Activated CD4-positive, alpha-beta T cell treated with anti-CD3 and anti-CD28 coated beads, Interleukin-2, amount 10 ng/mL, durations not matched to agents 7 days and 5 days (primary cell): Measurements from ENCODE around the gene TNFSF12. TPM values are rescaled to one million over a fixed set of nuclear protein-coding genes. Genes with fewer than 3 reads are reported as not detected.

Experiments used
- CTCF ChIA-PET: fragments of 350-600 bp; sonication (Branson Sonifier 250); formaldehyde crosslinking; loops from one replicate; lab custom pipeline; 2021; ENCODE audit warnings: antibody characterized with exemption; lab: Charles Lee
- POLR2A ChIA-PET: fragments of 350-600 bp; sonication (Branson Sonifier 250); formaldehyde crosslinking; loops from one replicate; lab custom pipeline; 2021; ENCODE audit warnings: antibody characterized with exemption; lab: Charles Lee
- DNase-seq: peaks from one replicate; pipeline ENCODE4 v3.0.0-alpha.2; 2020
- H3K27ac Mint-ChIP-seq: one replicate; pipeline ENCODE4 v1.8.0; 2021; ENCODE audit warnings: mild to moderate bottlenecking, moderate library complexity, mixed read lengths
- H3K27me3 Mint-ChIP-seq: one replicate; pipeline ENCODE4 v1.8.0; 2021; ENCODE audit warnings: mixed read lengths
- H3K36me3 Mint-ChIP-seq: one replicate; pipeline ENCODE4 v1.8.0; 2021; ENCODE audit warnings: low read depth, mixed read lengths
- H3K4me1 Mint-ChIP-seq: one replicate; pipeline ENCODE4 v1.8.0; 2021; ENCODE audit warnings: mixed read lengths
- H3K4me3 Mint-ChIP-seq: one replicate; pipeline ENCODE4 v1.8.0; 2021; ENCODE audit warnings: mild to moderate bottlenecking, moderate library complexity, mixed read lengths
- H3K9me3 Mint-ChIP-seq: one replicate; pipeline ENCODE4 v1.8.0; 2021; ENCODE audit warnings: mixed read lengths
- total RNA-seq, 2 experiments: library from RNA; stranded (reverse); gene quantifications; one replicate each; pipeline ENCODE4 v1.2.3, GENCODE V29; 2021

The TNFSF12 gene
- total RNA-seq, 2 experiments from 2014 or later, result 79.6 to 82.5 TPM

DNA sequence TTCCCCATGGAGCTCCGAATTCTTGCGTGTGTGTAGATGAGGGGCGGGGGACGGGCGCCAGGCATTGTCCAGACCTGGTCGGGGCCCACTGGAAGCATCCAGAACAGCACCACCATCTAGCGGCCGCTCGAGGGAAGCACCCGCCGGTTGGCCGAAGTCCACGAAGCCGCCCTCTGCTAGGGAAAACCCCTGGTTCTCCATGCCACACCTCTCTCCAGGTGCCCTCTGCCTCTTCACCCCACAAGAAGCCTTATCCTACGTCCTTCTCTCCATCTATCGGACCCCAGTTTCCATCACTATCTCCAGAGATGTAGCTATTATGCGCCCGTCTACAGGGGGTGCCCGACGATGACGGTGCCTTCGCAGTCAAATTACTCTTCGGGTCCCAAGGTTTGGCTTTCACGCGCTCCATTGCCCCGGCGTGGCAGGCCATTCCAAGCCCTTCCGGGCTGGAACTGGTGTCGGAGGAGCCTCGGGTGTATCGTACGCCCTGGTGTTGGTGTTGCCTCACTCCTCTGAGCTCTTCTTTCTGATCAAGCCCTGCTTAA lies 12.2 kb downstream of the TNFSF12 start:
- peak overlapping the region; percentile 81 for H3K4me3 Mint-ChIP-seq
- peak overlapping the region; percentile 93 for H3K27ac Mint-ChIP-seq
- peaks cover 60% of the 10 kb centered on the region for H3K4me1 Mint-ChIP-seq
- CTCF ChIA-PET, result interaction anchor here (0.5 to 3.3 kb wide), 52 partner anchors 8 to 250 kb away, joined by 3 to 38 read pairs (median 6); partner anchors contain the start of genes ACAP1, CD68, CHRNB1 and FGF11
- DNase-seq, result peak; percentile 83
- no peaks in the 10 kb centered on the region for H3K27me3 Mint-ChIP-seq
- H3K36me3 Mint-ChIP-seq, result peaks cover 35% of the 10 kb centered on the region
- POLR2A ChIA-PET, result interaction anchor here (0.6 to 1.5 kb wide), 2 partner anchors 9 to 127 kb away, joined by 3 to 4 read pairs; partner anchors contain the start of gene WRAP53
- H3K9me3 Mint-ChIP-seq, result no peaks in the 10 kb centered on the region

DNA sequence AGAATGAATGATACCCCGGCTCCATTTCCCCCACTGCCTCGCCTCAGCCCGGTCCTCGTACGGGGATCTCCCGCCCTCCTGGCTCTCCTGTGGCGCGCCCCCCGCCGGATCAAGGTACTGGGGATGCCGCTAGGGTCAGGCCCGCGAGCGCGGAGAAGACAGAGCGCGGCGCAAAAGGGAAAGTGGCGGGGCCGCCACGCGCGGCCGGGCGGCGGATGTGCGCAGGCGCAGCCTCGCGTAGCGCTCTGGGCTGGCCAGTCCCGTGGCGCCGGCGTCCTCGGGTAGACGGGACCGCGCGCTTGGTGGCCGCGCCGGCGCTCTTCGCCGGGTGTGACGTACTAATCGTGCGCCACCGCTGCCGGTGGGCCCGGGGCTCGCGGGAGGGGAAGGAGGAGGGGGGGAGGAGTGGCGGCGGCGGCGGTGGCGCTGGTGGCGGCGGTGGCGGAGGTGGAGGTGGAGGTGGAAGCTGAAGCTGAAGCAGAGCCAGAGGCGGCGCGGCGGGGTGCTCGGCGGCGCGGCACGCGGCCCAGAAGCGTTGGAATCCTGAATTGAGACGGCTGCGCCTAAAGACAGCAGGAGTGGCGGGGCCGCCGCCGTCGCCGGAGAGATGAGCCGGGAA lies 12.8 kb downstream of the TNFSF12 start, which contains the start of gene SENP3:
Gene SENP3, plus strand, starts transcription at position 331 of the 619 bp plus-strand sequence. CDS start 1,158 bp downstream, outside the sequence.
- Mint-ChIP-seq H3K36me3 (peaks cover 33% of the 10 kb centered on the region), H3K4me1 (peaks cover 56% of the 10 kb centered on the region), H3K4me3 (peak within 1 kb of the TSS; percentile 81), H3K27ac (peak within 1 kb of the TSS; percentile 95), H3K27me3 (no peaks in the 10 kb centered on the region), H3K9me3 (no peaks in the 10 kb centered on the region)
- peak; percentile 90 for DNase-seq
- CTCF ChIA-PET, result interaction anchor here (0.5 to 3.3 kb wide), 32 partner anchors 8 to 247 kb away, joined by 3 to 38 read pairs (median 7); partner anchors contain the start of genes CD68, CHRNB1, POLR2A and SOX15
- POLR2A ChIA-PET, result no interaction called here

DNA sequence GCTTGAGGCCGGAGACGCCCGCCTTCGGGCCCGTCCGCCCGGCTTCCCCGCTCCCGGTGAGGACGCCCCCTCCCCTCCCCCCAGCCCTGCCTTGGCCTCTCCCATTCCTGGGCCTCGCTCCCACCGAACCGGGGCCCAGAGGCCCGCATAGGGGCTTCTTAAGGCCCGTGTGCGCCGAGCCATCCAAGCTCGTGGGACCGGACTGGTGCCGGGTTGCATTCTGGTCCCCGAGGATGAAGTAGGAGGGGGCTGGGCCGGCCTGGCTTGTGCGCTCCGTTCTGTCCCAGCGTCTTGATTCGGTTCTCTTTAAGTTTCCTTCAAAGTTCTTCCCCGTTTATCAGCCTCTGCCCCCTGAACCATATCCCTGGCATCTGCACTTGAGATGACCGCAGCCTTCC lies 13.3 kb downstream of the TNFSF12 start:
- Mint-ChIP-seq H3K4me1 (peaks cover 58% of the 10 kb centered on the region), H3K4me3 (peak overlapping the region; percentile 81), H3K9me3 (no peaks in the 10 kb centered on the region), H3K36me3 (peaks cover 34% of the 10 kb centered on the region), H3K27ac (peak overlapping the region; percentile 95), H3K27me3 (no peaks in the 10 kb centered on the region)
- POLR2A ChIA-PET, result interaction anchor here (0.6 kb wide), 1 partner anchor 126 kb away, joined by 4 read pairs; no protein-coding TSS in a partner anchor
- no peak for DNase-seq
- CTCF ChIA-PET, result interaction anchor here (2.0 to 3.3 kb wide), 6 partner anchors 9 to 232 kb away, joined by 6 to 38 read pairs (median 12); partner anchors contain the start of genes CD68, CHRNB1, SOX15 and TNFSF12

DNA sequence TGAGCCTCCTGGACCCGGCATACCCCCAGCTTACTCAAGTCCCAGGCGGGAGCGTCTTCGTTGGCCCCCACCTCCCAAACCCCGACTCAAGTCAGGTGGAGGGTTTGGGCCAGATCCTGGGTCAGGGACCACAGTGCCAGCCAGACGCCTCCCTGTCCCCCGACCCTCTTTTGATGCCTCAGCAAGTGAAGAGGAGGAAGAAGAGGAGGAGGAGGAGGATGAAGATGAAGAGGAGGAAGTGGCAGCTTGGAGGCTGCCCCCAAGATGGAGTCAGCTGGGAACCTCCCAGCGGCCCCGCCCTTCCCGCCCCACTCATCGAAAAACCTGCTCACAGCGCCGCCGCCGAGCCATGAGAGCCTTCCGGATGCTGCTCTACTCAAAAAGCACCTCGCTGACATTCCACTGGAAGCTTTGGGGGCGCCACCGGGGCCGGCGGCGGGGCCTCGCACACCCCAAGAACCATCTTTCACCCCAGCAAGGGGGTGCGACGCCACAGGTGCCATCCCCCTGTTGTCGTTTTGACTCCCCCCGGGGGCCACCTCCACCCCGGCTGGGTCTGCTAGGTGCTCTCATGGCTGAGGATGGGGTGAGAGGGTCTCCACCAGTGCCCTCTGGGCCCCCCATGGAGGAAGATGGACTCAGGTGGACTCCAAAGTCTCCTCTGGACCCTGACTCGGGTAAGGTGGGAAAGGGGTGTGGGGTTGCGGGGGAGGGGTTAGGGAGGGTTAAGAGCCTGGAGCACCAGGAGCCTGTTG lies 14.4 kb downstream of the TNFSF12 start:
- Mint-ChIP-seq H3K27ac (peak overlapping the region; percentile 95), H3K9me3 (no peaks in the 10 kb centered on the region), H3K27me3 (no peaks in the 10 kb centered on the region), H3K4me3 (peak overlapping the region; percentile 81), H3K4me1 (peaks cover 52% of the 10 kb centered on the region), H3K36me3 (peaks cover 39% of the 10 kb centered on the region)
- POLR2A ChIA-PET, result no interaction called here
- CTCF ChIA-PET, result no interaction called here
- no peak for DNase-seq

DNA sequence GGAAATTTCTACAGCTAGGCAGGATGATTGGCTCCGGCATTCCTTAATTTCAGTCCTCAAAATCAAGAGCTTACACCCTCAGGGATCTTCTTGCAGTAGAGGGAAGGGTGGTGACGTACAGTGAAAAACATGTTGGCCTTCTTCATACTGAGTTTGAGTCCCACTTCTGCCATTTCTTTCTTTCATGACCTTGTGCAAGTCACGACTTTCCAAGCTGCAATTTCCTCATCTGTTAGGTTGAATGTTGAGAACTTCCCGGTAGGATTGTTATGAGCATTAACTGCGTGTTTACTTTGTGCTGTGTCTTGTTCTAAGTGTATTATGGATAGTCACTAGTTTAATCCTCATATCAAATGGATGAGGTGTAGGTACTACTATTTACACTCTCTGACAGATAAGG lies 20.7 kb downstream of the TNFSF12 start:
- Mint-ChIP-seq H3K4me1 (peaks cover 33% of the 10 kb centered on the region), H3K27ac (no peak overlapping the region), H3K27me3 (no peaks in the 10 kb centered on the region), H3K4me3 (no peak overlapping the region), H3K9me3 (no peaks in the 10 kb centered on the region), H3K36me3 (peaks cover 57% of the 10 kb centered on the region)
- CTCF ChIA-PET, result interaction anchor here (0.7 to 1.2 kb wide), 2 partner anchors 9 to 128 kb away, joined by 4 to 5 read pairs; no protein-coding TSS in a partner anchor
- POLR2A ChIA-PET, result interaction anchor here (1.1 kb wide), 1 partner anchor 9 kb away, joined by 3 read pairs; no protein-coding TSS in a partner anchor
- no peak for DNase-seq

DNA sequence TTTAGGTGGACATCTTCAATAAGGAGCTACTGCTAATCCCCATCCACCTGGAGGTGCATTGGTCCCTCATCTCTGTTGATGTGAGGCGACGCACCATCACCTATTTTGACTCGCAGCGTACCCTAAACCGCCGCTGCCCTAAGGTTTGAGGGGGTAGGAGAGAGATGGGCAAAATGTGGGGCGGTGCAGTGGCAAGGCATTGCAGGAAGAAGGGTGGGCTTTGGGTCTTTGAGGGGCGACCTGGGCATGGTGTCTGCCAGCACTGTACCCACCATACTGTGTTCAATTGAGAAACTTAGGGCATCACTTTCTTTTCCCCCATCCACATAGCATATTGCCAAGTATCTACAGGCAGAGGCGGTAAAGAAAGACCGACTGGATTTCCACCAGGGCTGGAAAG lies 21.5 kb downstream of the TNFSF12 start:
- peak overlapping the region; percentile 65 for H3K27ac Mint-ChIP-seq

DNA sequence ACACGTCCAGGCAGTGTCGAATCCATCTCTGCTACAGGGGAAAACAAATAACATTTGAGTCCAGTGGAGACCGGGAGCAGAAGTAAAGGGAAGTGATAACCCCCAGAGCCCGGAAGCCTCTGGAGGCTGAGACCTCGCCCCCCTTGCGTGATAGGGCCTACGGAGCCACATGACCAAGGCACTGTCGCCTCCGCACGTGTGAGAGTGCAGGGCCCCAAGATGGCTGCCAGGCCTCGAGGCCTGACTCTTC lies 23.4 kb downstream of the TNFSF12 start:
- ChIA-PET CTCF (interaction anchor here (0.5 to 3.1 kb wide), 3 partner anchors 11 to 136 kb away, joined by 3 to 23 read pairs (median 3); partner anchors contain the start of gene SENP3), POLR2A (no interaction called here)
- peaks cover 73% of the 10 kb centered on the region for H3K36me3 Mint-ChIP-seq
- peak overlapping the region; percentile 92 for H3K4me3 Mint-ChIP-seq
- DNase-seq, result peak; percentile 99
- H3K27ac Mint-ChIP-seq, result peak overlapping the region; percentile 98
- no peaks in the 10 kb centered on the region for H3K27me3 Mint-ChIP-seq
- peaks cover 57% of the 10 kb centered on the region for H3K4me1 Mint-ChIP-seq
- no peaks in the 10 kb centered on the region for H3K9me3 Mint-ChIP-seq

More for the DNA sequence above, 21.5 kb downstream of the TNFSF12 start:
- no peak for DNase-seq
- Mint-ChIP-seq H3K4me1 (peaks cover 40% of the 10 kb centered on the region), H3K4me3 (peak overlapping the region; percentile 14), H3K9me3 (no peaks in the 10 kb centered on the region), H3K36me3 (peaks cover 62% of the 10 kb centered on the region), H3K27me3 (no peaks in the 10 kb centered on the region)
- ChIA-PET POLR2A (interaction anchor here (0.6 to 1.1 kb wide), 2 partner anchors 10 to 86 kb away, joined by 3 read pairs; no protein-coding TSS in a partner anchor), CTCF (interaction anchor here (0.7 to 3.1 kb wide), 3 partner anchors 9 to 129 kb away, joined by 4 to 23 read pairs (median 4); partner anchors contain the start of gene SENP3)

DNA sequence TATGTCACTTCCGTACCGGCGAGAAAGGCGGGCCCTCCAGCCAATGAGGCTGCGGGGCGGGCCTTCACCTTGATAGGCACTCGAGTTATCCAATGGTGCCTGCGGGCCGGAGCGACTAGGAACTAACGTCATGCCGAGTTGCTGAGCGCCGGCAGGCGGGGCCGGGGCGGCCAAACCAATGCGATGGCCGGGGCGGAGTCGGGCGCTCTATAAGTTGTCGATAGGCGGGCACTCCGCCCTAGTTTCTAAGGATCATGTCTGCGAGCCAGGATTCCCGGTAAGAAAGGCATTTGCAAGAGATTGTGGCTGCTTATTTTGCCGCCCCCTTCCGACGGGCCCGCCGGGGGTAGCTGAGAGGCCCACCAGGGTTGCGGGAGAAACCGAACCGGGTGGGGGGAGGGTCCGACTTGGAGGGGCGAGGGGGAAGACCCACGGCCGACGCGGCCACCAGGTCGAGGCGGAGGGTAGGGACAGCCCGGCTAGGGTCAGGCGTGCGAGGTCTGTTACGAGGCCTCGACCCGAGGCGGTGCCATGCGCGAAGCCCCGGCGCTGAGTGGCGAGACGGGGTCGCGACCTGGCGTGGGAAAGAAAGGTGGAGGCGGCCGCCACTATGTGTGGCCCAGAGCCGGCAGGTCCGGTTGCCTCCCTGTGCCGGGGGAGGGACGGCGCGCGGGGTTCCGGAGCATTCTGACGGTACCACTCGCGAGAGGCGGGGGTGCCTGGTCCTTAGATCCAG lies 23.9 kb downstream of the TNFSF12 start:
- POLR2A ChIA-PET, result interaction anchor here (1.0 kb wide), 1 partner anchor 11 kb away, joined by 3 read pairs; the partner anchor contains the start of gene MPDU1
- no peak for DNase-seq
- Mint-ChIP-seq H3K4me1 (peaks cover 58% of the 10 kb centered on the region), H3K4me3 (peak overlapping the region; percentile 92), H3K27me3 (no peaks in the 10 kb centered on the region), H3K9me3 (no peaks in the 10 kb centered on the region), H3K27ac (peak overlapping the region; percentile 98), H3K36me3 (peaks cover 73% of the 10 kb centered on the region)
- CTCF ChIA-PET, result interaction anchor here (0.7 to 3.1 kb wide), 3 partner anchors 12 to 115 kb away, joined by 3 to 23 read pairs (median 3); partner anchors contain the start of genes SENP3 and TP53

DNA sequence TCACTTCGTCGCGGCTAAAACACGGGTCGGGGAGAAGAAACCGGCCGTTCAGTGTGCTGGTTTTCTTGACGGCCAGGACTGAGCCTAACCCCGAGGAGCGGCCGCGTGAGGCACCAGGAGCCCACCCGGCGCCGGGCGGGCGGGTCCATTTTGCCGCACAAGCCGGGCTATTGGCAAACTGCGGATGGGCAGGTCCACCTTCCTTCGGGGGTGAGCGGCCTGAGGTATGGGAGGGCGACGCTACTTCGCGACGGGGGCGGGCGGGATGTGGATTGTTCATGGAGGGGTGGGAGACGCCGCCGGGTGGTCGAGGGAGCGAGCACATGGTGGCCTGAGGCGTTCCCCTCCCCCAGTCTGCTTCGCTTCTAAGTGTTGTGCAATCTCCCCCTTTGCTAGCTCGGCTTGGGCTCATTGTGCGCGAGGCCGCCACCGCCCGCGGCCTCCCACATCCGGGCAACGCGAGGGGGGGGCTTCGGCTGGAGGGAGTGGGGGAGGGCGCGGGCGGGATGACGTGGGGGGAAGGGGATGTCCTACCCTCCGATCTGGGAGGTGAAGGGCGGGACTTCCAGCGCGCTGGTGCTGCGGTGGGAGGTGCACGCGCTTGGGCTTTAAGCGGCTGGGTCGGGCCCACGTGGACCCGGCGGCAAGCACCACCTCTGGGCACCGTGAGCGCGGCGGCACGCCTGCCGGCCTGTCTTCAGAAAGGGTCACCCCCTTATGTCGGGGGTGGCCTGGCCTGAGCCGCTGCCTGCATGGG lies 24.6 kb downstream of the TNFSF12 start:
- H3K27me3 Mint-ChIP-seq, result no peaks in the 10 kb centered on the region
- CTCF ChIA-PET, result interaction anchor here (0.7 to 2.8 kb wide), 6 partner anchors 10 to 137 kb away, joined by 3 to 9 read pairs (median 3); partner anchors contain the start of genes MPDU1 and TP53
- peaks cover 66% of the 10 kb centered on the region for H3K4me1 Mint-ChIP-seq

DNA sequence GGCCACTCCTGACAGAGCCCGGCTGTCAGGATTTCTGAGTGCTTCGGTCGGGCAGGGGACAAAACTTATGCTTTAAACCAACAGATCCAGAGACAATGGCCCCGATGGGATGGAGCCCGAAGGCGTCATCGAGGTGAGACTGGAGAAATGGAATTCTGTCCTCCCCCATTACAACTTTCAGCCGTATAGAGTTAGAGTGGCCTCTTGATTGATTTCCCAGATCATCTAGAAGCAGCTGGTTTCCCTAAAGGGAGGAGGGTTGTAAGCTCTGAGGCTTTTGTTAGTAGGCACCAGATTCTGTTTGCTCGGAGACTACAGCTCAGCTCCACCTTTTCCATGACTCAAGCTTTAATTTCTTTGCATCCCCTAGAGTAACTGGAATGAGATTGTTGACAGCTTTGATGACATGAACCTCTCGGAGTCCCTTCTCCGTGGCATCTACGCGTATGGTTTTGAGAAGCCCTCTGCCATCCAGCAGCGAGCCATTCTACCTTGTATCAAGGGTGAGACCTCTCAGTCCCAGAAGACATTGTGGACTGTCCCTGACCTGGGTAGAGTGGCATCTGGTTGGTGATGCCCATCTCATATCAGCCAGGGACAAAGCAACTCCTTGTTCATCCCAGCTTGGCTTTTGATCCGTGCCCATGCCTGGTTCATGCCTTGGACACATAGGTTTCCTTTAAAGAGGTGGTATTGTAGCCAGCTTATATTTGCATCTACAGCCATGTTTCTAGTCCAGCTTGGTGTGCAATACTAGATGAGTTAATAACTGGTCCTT lies 25.5 kb downstream of the TNFSF12 start:
- Mint-ChIP-seq H3K9me3 (no peaks in the 10 kb centered on the region), H3K27ac (peak overlapping the region; percentile 46), H3K4me3 (peak overlapping the region; percentile 92), H3K27me3 (no peaks in the 10 kb centered on the region), H3K36me3 (peaks cover 82% of the 10 kb centered on the region), H3K4me1 (peaks cover 74% of the 10 kb centered on the region)
- DNase-seq, result no peak
- ChIA-PET CTCF (interaction anchor here (1.0 to 2.9 kb wide), 6 partner anchors 9 to 138 kb away, joined by 3 to 10 read pairs (median 4); partner anchors contain the start of genes MPDU1 and TP53), POLR2A (interaction anchor here (0.6 to 1.0 kb wide), 4 partner anchors 9 to 238 kb away, joined by 3 to 5 read pairs (median 4); partner anchors contain the start of genes ACAP1 and MPDU1)

More for the DNA sequence above, 24.6 kb downstream of the TNFSF12 start:
- Mint-ChIP-seq H3K9me3 (no peaks in the 10 kb centered on the region), H3K36me3 (peaks cover 80% of the 10 kb centered on the region), H3K27ac (peak overlapping the region; percentile 98), H3K4me3 (peak overlapping the region; percentile 92)
- POLR2A ChIA-PET, result interaction anchor here (0.6 to 1.0 kb wide), 4 partner anchors 10 to 237 kb away, joined by 3 to 5 read pairs (median 4); partner anchors contain the start of genes ACAP1 and MPDU1
- DNase-seq, result peak; percentile 94
